ENCODE data around the gene KLHL30.

KLHL30 gene

DNA sequence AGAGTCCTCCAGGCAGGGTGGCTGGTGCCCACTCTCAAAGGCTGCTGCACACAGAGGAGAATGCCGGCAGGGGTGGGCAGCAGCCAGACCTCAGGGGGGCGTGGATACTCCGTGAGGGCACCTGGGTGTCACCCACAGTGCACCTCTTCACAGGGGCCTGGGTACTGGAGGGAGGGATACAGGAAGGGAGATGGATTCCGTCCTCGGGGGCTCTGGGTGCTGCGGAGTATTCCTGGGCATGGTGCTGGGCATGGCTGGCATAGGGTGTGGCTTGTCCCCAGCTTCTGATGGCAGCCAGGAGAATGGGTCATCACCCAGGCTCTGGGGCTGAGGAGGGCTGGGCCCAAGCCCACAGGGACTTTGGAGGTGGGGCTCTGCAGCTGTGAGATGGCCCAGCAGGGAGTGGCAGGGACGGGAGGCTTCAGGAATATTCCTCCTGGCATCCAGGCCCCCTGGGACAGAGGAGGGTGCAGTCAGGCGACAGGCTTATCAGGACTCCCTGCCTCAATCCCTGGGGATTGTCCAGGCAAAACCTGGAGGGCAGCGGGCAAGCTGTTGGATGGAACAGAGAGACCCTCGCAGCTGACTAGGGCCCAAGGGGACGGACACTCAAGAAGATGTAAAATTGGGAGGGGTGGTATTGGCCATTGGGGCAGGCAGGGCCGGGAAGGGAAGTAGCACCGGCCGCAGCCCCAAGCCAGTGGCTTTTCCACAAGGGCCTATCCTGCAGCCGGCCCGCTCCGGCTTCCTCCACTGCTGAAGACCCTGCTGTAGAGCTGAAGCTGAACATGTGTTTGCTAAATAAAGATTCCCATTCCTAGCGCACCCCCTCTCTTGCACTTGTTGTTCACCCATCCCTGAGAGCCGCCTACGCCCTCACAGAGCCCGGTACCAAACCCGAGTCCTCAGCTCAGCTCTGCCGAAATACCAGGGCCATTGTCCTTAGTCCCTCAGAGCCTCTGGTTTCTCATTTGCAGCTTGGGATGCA is 5.7 kb upstream of the KLHL30 start:
- Histone ChIP-seq H3K4me2 (ENCODE audit: low read length) (no peak overlapping the region), H3K9me2 (ENCODE audit: low read depth, low read length) (no peaks in the 10 kb centered on the region), H4K20me1 (ENCODE audit: insufficient read depth, low read length) (no peaks in the 10 kb centered on the region), H2AFZ (ENCODE audit: low read length) (no peak overlapping the region), H3K79me2 (ENCODE audit: insufficient read depth, low read length) (no peaks in the 10 kb centered on the region), H3K4me3 (ENCODE audit: low read depth, low read length, poor library complexity, severe bottlenecking) (no peak overlapping the region), H3F3A (ENCODE audit: insufficient read depth, low read length) (no peaks in the 10 kb centered on the region), H3K9ac (ENCODE audit: low read length) (no peak overlapping the region), H3K27me3 (ENCODE audit: insufficient read depth, low read length) (peaks cover 23% of the 10 kb centered on the region), H3K9me3 (ENCODE audit: low read length) (no peaks in the 10 kb centered on the region), H3K36me3 (ENCODE audit: insufficient read depth, low read length) (no peaks in the 10 kb centered on the region), H3K4me1 (ENCODE audit: insufficient read depth, low read length, severe bottlenecking) (no peaks in the 10 kb centered on the region), H3K27ac (ENCODE audit: low read depth, low read length, poor library complexity, severe bottlenecking) (no peak overlapping the region)
- no peak for TF ChIP-seq EZH2 (IDR thresholded peaks at IDR 0.05; ENCODE audit: borderline replicate concordance, low read length)
- TF ChIP-seq, protein P1, sequence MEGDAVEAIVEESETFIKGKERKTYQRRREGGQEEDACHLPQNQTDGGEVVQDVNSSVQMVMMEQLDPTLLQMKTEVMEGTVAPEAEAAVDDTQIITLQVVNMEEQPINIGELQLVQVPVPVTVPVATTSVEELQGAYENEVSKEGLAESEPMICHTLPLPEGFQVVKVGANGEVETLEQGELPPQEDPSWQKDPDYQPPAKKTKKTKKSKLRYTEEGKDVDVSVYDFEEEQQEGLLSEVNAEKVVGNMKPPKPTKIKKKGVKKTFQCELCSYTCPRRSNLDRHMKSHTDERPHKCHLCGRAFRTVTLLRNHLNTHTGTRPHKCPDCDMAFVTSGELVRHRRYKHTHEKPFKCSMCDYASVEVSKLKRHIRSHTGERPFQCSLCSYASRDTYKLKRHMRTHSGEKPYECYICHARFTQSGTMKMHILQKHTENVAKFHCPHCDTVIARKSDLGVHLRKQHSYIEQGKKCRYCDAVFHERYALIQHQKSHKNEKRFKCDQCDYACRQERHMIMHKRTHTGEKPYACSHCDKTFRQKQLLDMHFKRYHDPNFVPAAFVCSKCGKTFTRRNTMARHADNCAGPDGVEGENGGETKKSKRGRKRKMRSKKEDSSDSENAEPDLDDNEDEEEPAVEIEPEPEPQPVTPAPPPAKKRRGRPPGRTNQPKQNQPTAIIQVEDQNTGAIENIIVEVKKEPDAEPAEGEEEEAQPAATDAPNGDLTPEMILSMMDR (IDR thresholded peaks at IDR 0.05; ENCODE audit: low read length), result no peak

DNA sequence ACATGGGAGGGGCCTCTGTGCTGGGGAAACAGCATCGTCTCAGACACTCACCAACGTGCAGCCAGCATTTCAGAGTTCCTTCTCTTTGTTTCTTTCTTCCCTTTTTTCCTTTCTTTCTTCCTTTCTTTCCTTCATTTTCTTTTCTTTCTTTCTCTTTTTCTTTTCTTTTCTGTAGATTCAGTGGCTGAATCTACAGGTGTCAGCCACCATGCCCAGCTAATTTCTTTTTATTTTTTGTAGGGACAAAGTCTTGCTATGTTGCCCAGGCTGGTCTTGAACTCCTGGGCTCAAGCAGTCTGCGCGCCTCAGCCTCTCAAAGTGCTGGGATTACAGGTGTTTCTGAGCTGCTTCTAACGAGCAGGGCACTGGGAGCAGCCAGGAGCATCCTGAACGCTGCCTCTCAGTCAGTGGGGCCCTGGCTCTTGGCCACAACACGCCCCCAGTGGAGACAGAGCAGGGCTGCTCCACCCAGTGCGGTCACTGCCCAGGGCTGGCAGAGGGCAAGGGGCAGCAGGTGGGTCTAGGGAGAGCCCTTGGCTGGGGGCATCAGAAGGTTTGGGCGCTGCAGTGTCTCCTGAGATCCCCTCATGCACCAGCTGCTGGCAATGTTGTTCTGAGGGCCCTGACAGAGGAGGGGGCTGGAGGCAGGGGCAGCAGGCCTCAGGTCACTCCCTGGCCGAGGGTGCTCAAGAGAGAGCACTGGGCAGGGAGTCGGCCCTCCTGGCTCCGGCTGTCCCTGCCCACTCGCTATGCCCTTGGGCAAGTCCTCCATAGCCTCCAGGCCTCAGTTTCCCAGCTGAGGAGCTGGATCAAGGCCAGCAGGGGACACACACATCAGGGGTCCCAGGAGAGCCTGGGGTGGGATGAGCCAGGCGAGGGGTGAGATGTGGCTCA is 4.7 kb upstream of the KLHL30 start:
- Histone ChIP-seq H3K4me1 (ENCODE audit: insufficient read depth, low read length, severe bottlenecking) (no peaks in the 10 kb centered on the region), H3K4me2 (ENCODE audit: low read length) (no peak overlapping the region), H4K20me1 (ENCODE audit: insufficient read depth, low read length) (no peaks in the 10 kb centered on the region), H3K27ac (ENCODE audit: low read depth, low read length, poor library complexity, severe bottlenecking) (no peak overlapping the region), H3K36me3 (ENCODE audit: insufficient read depth, low read length) (no peaks in the 10 kb centered on the region), H2AFZ (ENCODE audit: low read length) (no peak overlapping the region), H3K9me3 (ENCODE audit: low read length) (no peaks in the 10 kb centered on the region), H3K9me2 (ENCODE audit: low read depth, low read length) (no peaks in the 10 kb centered on the region), H3K4me3 (ENCODE audit: low read depth, low read length, poor library complexity, severe bottlenecking) (no peak overlapping the region), H3F3A (ENCODE audit: insufficient read depth, low read length) (no peaks in the 10 kb centered on the region), H3K27me3 (ENCODE audit: insufficient read depth, low read length) (peaks cover 28% of the 10 kb centered on the region), H3K9ac (ENCODE audit: low read length) (no peak overlapping the region), H3K79me2 (ENCODE audit: insufficient read depth, low read length) (no peaks in the 10 kb centered on the region)
- no peak for TF ChIP-seq EZH2 (IDR thresholded peaks at IDR 0.05; ENCODE audit: borderline replicate concordance, low read length)
- TF ChIP-seq, protein P1 (IDR thresholded peaks at IDR 0.05; ENCODE audit: low read length), result no peak

DNA sequence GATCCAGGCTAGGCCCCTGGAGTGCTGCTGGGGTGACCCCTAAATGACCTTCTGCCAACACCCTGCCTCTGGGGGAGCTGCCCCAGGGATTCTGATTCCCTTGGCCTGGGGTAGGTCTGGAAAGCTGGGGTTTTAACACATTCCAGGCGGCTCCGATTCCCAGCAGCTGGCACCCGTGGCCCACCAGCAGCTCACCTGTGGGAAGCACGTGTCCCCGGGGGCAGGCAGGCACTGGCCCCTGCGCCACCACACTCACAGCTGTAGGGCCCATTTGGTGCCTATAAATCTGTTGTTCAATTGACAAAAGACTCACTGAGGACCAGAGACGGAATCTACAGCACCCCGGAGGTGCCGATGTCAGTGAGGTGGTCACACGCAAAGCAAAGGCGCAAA is 4.1 kb upstream of the KLHL30 start:
- Histone ChIP-seq H3K4me1 (ENCODE audit: insufficient read depth, low read length, severe bottlenecking) (peaks cover 4% of the 10 kb centered on the region), H2AFZ (ENCODE audit: low read length) (no peak overlapping the region), H3K27ac (ENCODE audit: low read depth, low read length, poor library complexity, severe bottlenecking) (no peak overlapping the region), H3K79me2 (ENCODE audit: insufficient read depth, low read length) (no peaks in the 10 kb centered on the region), H3F3A (ENCODE audit: insufficient read depth, low read length) (no peaks in the 10 kb centered on the region), H3K4me2 (ENCODE audit: low read length) (no peak overlapping the region), H3K9me2 (ENCODE audit: low read depth, low read length) (no peaks in the 10 kb centered on the region), H4K20me1 (ENCODE audit: insufficient read depth, low read length) (no peaks in the 10 kb centered on the region), H3K36me3 (ENCODE audit: insufficient read depth, low read length) (no peaks in the 10 kb centered on the region), H3K4me3 (ENCODE audit: low read depth, low read length, poor library complexity, severe bottlenecking) (no peak overlapping the region), H3K9ac (ENCODE audit: low read length) (no peak overlapping the region), H3K27me3 (ENCODE audit: insufficient read depth, low read length) (peaks cover 28% of the 10 kb centered on the region), H3K9me3 (ENCODE audit: low read length) (no peaks in the 10 kb centered on the region)
- TF ChIP-seq, protein P1 (IDR thresholded peaks at IDR 0.05; ENCODE audit: low read length), result no peak
- no peak for TF ChIP-seq EZH2 (IDR thresholded peaks at IDR 0.05; ENCODE audit: borderline replicate concordance, low read length)

All from OCI-LY1 (cell line).